H1 (cell line): Measurements from ENCODE around the gene BAAT. TPM values are rescaled to one million over a fixed set of nuclear protein-coding genes. Genes with fewer than 3 reads are reported as not detected.
"Not testable (repeated sequence)": the region's sequence is repeated elsewhere in the genome, so short reads cannot be mapped to it uniquely, and the experiment has no call there.

ENCODE experiments used
- CTCF ChIA-PET: fragments of 300-600 bp; sonication (Branson Sonifier 250); formaldehyde crosslinking; loops from one replicate; lab custom pipeline; 2021; ENCODE audit not compliant: partially characterized antibody; lab: Charles Lee
- POLR2A ChIA-PET: fragments of 300-600 bp; sonication (Branson Sonifier 250); formaldehyde crosslinking; loops from one replicate; lab custom pipeline; 2021; ENCODE audit warnings: inconsistent platforms; ENCODE audit not compliant: partially characterized antibody; lab: Charles Lee
- DNase-seq, 2 experiments: peaks; one replicate each; pipeline versions ENCODE4 v3.0.0 to v3.0.0-alpha.2; 2010 to 2022; ENCODE audit warnings: low spot score in 2 of 2, low read depth in 1 of 2, mixed read lengths in 1 of 2
- FAIRE-seq: peaks from 2 replicates; lab custom pipeline; 2011; peaks lifted over from hg19 to GRCh38; lab: Jason Lieb, UNC
- H2AFZ ChIP-seq: 2 replicates; pipeline ENCODE4 v1.8.1; 2012; ENCODE audit warnings: low read length, inconsistent platforms
- H2AK5ac ChIP-seq: 2 replicates; pipeline ENCODE4 v1.6.1; 2013; ENCODE audit warnings: low read depth, low read length
- H2BK120ac ChIP-seq: replicated peaks from 2 replicates; pipeline ENCODE3; 2013; ENCODE audit warnings: low read depth, low read length, inconsistent platforms
- H2BK12ac ChIP-seq: 2 replicates; pipeline ENCODE4 v1.6.1; 2013; ENCODE audit warnings: low read depth, low read length
- H2BK15ac ChIP-seq: 2 replicates; pipeline ENCODE4 v1.6.1; 2013; ENCODE audit warnings: low read length
- H2BK20ac ChIP-seq: 2 replicates; pipeline ENCODE4 v1.6.1; 2013; ENCODE audit warnings: low read length
- H2BK5ac ChIP-seq: 2 replicates; pipeline ENCODE4 v1.6.1; 2013; ENCODE audit warnings: low read depth, low read length
- H3K14ac ChIP-seq: 2 replicates; pipeline ENCODE4 v1.6.1; 2013; ENCODE audit warnings: inconsistent platforms; ENCODE audit not compliant: insufficient read length
- H3K18ac ChIP-seq: 2 replicates; pipeline ENCODE4 v1.6.1; 2013; ENCODE audit warnings: low read length; ENCODE audit errors: extremely low read depth
- H3K23ac ChIP-seq: 2 replicates; pipeline ENCODE4 v1.6.1; 2013; ENCODE audit warnings: inconsistent platforms; ENCODE audit not compliant: insufficient read length
- H3K23me2 ChIP-seq: 2 replicates; pipeline ENCODE4 v1.6.1; 2013; ENCODE audit warnings: low read depth, low read length
- H3K27ac ChIP-seq: 2 replicates; pipeline ENCODE4 v1.6.1; 2011; ENCODE audit warnings: low read depth, low read length, inconsistent platforms
- H3K27me3 ChIP-seq, 4 experiments: replicated peaks in 1 of 4; 1 replicate in 1 of 4; 2 replicates in 3 of 4; pipeline versions ENCODE4 v1.6.1 to v1.8.1; 2011 to 2013; ENCODE audit warnings: low read length in 3 of 4, mild to moderate bottlenecking in 3 of 4, inconsistent platforms in 2 of 4, mixed read lengths in 2 of 4, moderate library complexity in 1 of 4; ENCODE audit not compliant: control insufficient read depth in 3 of 4, insufficient read depth in 3 of 4; ENCODE audit errors: extremely low read depth in 1 of 4
- H3K36me3 ChIP-seq, 4 experiments: 2 replicates each; pipeline versions ENCODE4 v1.6.1 to v1.8.1; 2011 to 2013; ENCODE audit warnings: mild to moderate bottlenecking in 4 of 4, low read length in 3 of 4, moderate library complexity in 2 of 4, control low read depth in 1 of 4, inconsistent platforms in 1 of 4; ENCODE audit not compliant: insufficient read depth in 4 of 4, control insufficient read depth in 2 of 4
- H3K4ac ChIP-seq: replicated peaks from 2 replicates; pipeline ENCODE3; 2013; ENCODE audit warnings: low read length, low read depth, mixed read lengths, inconsistent platforms; ENCODE audit not compliant: insufficient read length
- H3K4me1 ChIP-seq, 4 experiments: replicated peaks in 1 of 4; 1 replicate in 1 of 4; 2 replicates in 3 of 4; pipeline versions ENCODE4 v1.6.1 to v1.8.1; 2011 to 2013; ENCODE audit warnings: low read length in 3 of 4, inconsistent platforms in 2 of 4, mixed read lengths in 1 of 4; ENCODE audit not compliant: insufficient read depth in 4 of 4, control insufficient read depth in 3 of 4
- H3K4me2 ChIP-seq, 2 experiments: 2 replicates each; pipeline versions ENCODE4 v1.6.1 to v1.8.1; 2011 to 2013; ENCODE audit warnings: low read depth in 2 of 2, low read length in 2 of 2, control low read depth in 1 of 2, inconsistent platforms in 1 of 2, mild to moderate bottlenecking in 1 of 2; ENCODE audit not compliant: insufficient read depth in 1 of 2
- H3K4me3 ChIP-seq, 4 experiments: fragments of 200-600, 300-600 bp in 1 of 4; sonication (generic), shearing (Covaris generic), sonication (Bioruptor Twin) in 1 of 4; 2 replicates each; pipeline versions ENCODE4 v1.5.1 to v1.8.1; 2011 to 2016; ENCODE audit warnings: low read length in 4 of 4, low read depth in 3 of 4, control low read depth in 2 of 4, inconsistent platforms in 2 of 4, mild to moderate bottlenecking in 2 of 4, mixed read lengths in 1 of 4, moderate library complexity in 1 of 4; ENCODE audit not compliant: insufficient read depth in 2 of 4; ENCODE audit errors: extremely low read depth in 1 of 4
- H3K56ac ChIP-seq: replicated peaks from 2 replicates; pipeline ENCODE3; 2013; ENCODE audit warnings: low read depth, mild to moderate bottlenecking, mixed read lengths, low read length, inconsistent platforms; ENCODE audit not compliant: insufficient read length
- H3K79me1 ChIP-seq: 2 replicates; pipeline ENCODE4 v1.6.1; 2013; ENCODE audit warnings: low read depth, low read length, control low read depth
- H3K79me2 ChIP-seq, 2 experiments: 2 replicates each; pipeline versions ENCODE4 v1.6.1 to v1.8.1; 2012 to 2013; ENCODE audit warnings: low read length in 2 of 2, mild to moderate bottlenecking in 2 of 2, inconsistent platforms in 1 of 2; ENCODE audit not compliant: insufficient read depth in 2 of 2, control insufficient read depth in 1 of 2
- H3K9ac ChIP-seq, 4 experiments: replicated peaks in 1 of 4; 1 replicate in 1 of 4; 2 replicates in 3 of 4; pipeline versions ENCODE4 v1.6.1 to v1.8.1; 2011 to 2013; ENCODE audit warnings: low read depth in 3 of 4, low read length in 3 of 4, control low read depth in 2 of 4, mild to moderate bottlenecking in 2 of 4, moderate library complexity in 2 of 4, inconsistent platforms in 1 of 4; ENCODE audit errors: extremely low read depth in 1 of 4
- H3K9me3 ChIP-seq, 2 experiments: 2 replicates each; pipeline versions ENCODE4 v1.6.1 to v1.8.1; 2012 to 2013; ENCODE audit warnings: mild to moderate bottlenecking in 2 of 2, moderate library complexity in 2 of 2, control low read depth in 1 of 2, inconsistent platforms in 1 of 2, low read depth in 1 of 2, low read length in 1 of 2, mixed read lengths in 1 of 2; ENCODE audit not compliant: insufficient read depth in 2 of 2
- H4K20me1 ChIP-seq, 2 experiments: replicated peaks in 1 of 2; 2 replicates each; pipeline versions ENCODE3 to v1.8.1; 2011 to 2013; ENCODE audit warnings: inconsistent platforms in 2 of 2, low read length in 2 of 2, mild to moderate bottlenecking in 1 of 2; ENCODE audit not compliant: insufficient read depth in 2 of 2, control insufficient read depth in 1 of 2
- H4K5ac ChIP-seq: 2 replicates; pipeline ENCODE4 v1.6.1; 2013; ENCODE audit warnings: low read length, low read depth, mixed read lengths, inconsistent platforms; ENCODE audit not compliant: insufficient read length
- H4K8ac ChIP-seq: 2 replicates; pipeline ENCODE4 v1.8.0; 2013; ENCODE audit warnings: mild to moderate bottlenecking, moderate library complexity, low read length, inconsistent platforms; ENCODE audit not compliant: insufficient read depth; ENCODE audit errors: extremely low read depth
- H4K91ac ChIP-seq: replicated peaks from 2 replicates; pipeline ENCODE3; 2013; ENCODE audit warnings: low read length, mixed read lengths, inconsistent platforms; ENCODE audit not compliant: insufficient read length
- ASH2L ChIP-seq: fragments of 200-600, 300-600 bp; sonication (generic); IDR thresholded peaks from one replicate; pipeline ENCODE4 v1.7.1; 2017; ENCODE audit warnings: low read length
- EZH2 ChIP-seq: fragments of 200-600 bp; sonication (generic); IDR thresholded peaks from 2 replicates; pipeline ENCODE4 v1.7.1; 2012; ENCODE audit warnings: low read depth, mild to moderate bottlenecking, moderate library complexity, low read length, inconsistent platforms; ENCODE audit not compliant: severe bottlenecking
- HDAC2 ChIP-seq, 2 experiments: fragments of 300-600 bp in 1 of 2; sonication (generic) in 1 of 2; IDR thresholded peaks; 2 replicates each; pipeline ENCODE4 v1.6.1; 2011 to 2012; ENCODE audit warnings: low read depth in 2 of 2, low read length in 2 of 2, mild to moderate bottlenecking in 2 of 2, moderate library complexity in 2 of 2, borderline replicate concordance in 1 of 2, inconsistent platforms in 1 of 2
- NANOG ChIP-seq: IDR thresholded peaks from 2 replicates; pipeline ENCODE4 v1.6.1; 2011; ENCODE audit warnings: low read length, low read depth, mild to moderate bottlenecking, inconsistent platforms; ENCODE audit not compliant: insufficient read depth, poor library complexity, severe bottlenecking
- POLR2AphosphoS5 ChIP-seq: IDR thresholded peaks from 2 replicates; pipeline ENCODE4 v1.6.1; 2011; ENCODE audit warnings: low read depth, low read length
- RNF2 ChIP-seq: fragments of 200-900, 300-1000 bp; sonication (generic); IDR thresholded peaks from 2 replicates; pipeline ENCODE4 v1.7.1; 2016; ENCODE audit warnings: borderline replicate concordance, low read depth, mild to moderate bottlenecking, antibody characterized with exemption, low read length; ENCODE audit not compliant: poor library complexity, severe bottlenecking; ENCODE audit errors: missing control alignments
- WGBS, 2 experiments: shearing (Covaris generic) in 1 of 2; methylation state at CpG; one replicate each; pipeline versions ENCODE4 v1.1.6 to v1.1.7; 2013 to 2015; ENCODE audit warnings: low lambda C conversion rate in 2 of 2, mixed read lengths in 2 of 2, inconsistent platforms in 1 of 2, low coverage in 1 of 2, missing lambda C conversion rate in 1 of 2; ENCODE audit not compliant: insufficient replicate concordance in 2 of 2, insufficient coverage in 1 of 2, insufficient read length in 1 of 2; ENCODE audit errors: extremely low coverage in 1 of 2, missing lambda C conversion rate in 1 of 2; 5-methylcytosine and 5-hydroxymethylcytosine counted together
- polyA plus RNA-seq, 7 experiments: library from polyadenylated mRNA; depleted of rRNA in 3 of 7; stranded (reverse) in 5 of 7; unstranded in 2 of 7; fragments of >200 nt in 5 of 7; fragments of 200-250 nt in 2 of 7; gene quantifications; 1 replicate in 5 of 7; 2 replicates in 1 of 7; 4 replicates in 1 of 7; pipeline versions ENCODE4 v1.2.1 to v1.2.3, GENCODE V29; 2011 to 2013; ENCODE audit warnings: missing spikeins in 2 of 7, mixed read lengths in 2 of 7
- total RNA-seq: library from RNA; stranded (reverse); fragmentation: NEBNext Ultra II Directional; extraction: Animal tissue kit (Norgen Biotek cat#: 25700); gene quantifications from 2 replicates; pipeline ENCODE4 v1.2.1, GENCODE V29; 2021

The BAAT gene
- total and polyA plus RNA-seq, 2 of the 8 experiments (the other 6 are each of a cell fraction or from before 2014, with no cell fraction given): 0.09 to 0.17 TPM

GRCh38 chr9:101332362-101332761 lies 52.4 kb downstream of the BAAT start (continued):
- TF ChIP-seq RNF2 (no peak), ASH2L (no peak), EZH2 (no peak), NANOG (no peak), HDAC2 (IDR thresholded peaks at IDR 0.05; ENCODE audit: borderline replicate concordance in 1 of 2, low read depth in 2 of 2, low read length in 2 of 2) (no peak), POLR2AphosphoS5 (no peak)

- H3K27ac ChIP-seq, H3K9me3 ChIP-seq, DNase-seq, H3K79me1 ChIP-seq, H3K4me3 ChIP-seq, H3K27me3 ChIP-seq, H3K4ac ChIP-seq, H4K91ac ChIP-seq, FAIRE-seq, H2BK120ac ChIP-seq, H3K36me3 ChIP-seq, H3K14ac ChIP-seq, H3K79me2 ChIP-seq, H3K56ac ChIP-seq, H4K20me1 ChIP-seq, H2AK5ac ChIP-seq, H3K4me1 ChIP-seq, H3K23me2 ChIP-seq, H4K5ac ChIP-seq, H2BK15ac ChIP-seq, H3K18ac ChIP-seq, H4K8ac ChIP-seq, H2BK5ac ChIP-seq, H3K4me2 ChIP-seq, H3K23ac ChIP-seq, H3K9ac ChIP-seq, H2BK12ac ChIP-seq, H2BK20ac ChIP-seq, H2AFZ ChIP-seq, POLR2A ChIA-PET: not testable (repeated sequence)
- CTCF ChIA-PET: interaction anchor here (1.1 kb wide), 1 partner anchor 727 kb away, joined by 3 read pairs; no protein-coding TSS in a partner anchor
- 97% methylated on average over 3 of the region's 3 CpGs; no CpG with 5 or more reads in 1 of the 2 experiments for WGBS, 2 experiments
These were observed 57.3 kb downstream of the BAAT start for GRCh38 chr9:101327422-101327909.
